CD4-positive, CD25-positive, alpha-beta regulatory T cell (primary cell): ENCODE results near the gene TTC31. TPM values are rescaled to one million over a fixed set of nuclear protein-coding genes. Genes with fewer than 3 reads are reported as not detected.
"Not testable (repeated sequence)": the region's sequence is repeated elsewhere in the genome, so short reads cannot be mapped to it uniquely, and the experiment has no call there.

Experiments
- ATAC-seq, 2 donors: fragments of 150-1000 bp; cut with Tn5 transposase; one replicate each; pipeline ENCODE4 v1.10.0; 2021; ENCODE audit warnings: low read depth in 2 of 2, moderate number of reproducible peaks in 2 of 2, moderate library complexity in 1 of 2
- DNase-seq, 3 donors: peaks; one replicate each; pipeline versions ENCODE4 v3.0.0 to v3.0.0-alpha.2; 2012 to 2022; ENCODE audit warnings: mixed read lengths in 1 of 3
- H3K27ac ChIP-seq: one replicate; pipeline ENCODE4 v1.7.0; 2013; ENCODE audit warnings: mild to moderate bottlenecking, low read length; ENCODE audit not compliant: insufficient read depth, poor library complexity, severe bottlenecking
- H3K27me3 ChIP-seq: one replicate; pipeline ENCODE4 v1.7.0; 2013; ENCODE audit warnings: low read length; ENCODE audit not compliant: control insufficient read depth, insufficient read depth
- H3K36me3 ChIP-seq: one replicate; pipeline ENCODE4 v1.7.0; 2013; ENCODE audit warnings: mild to moderate bottlenecking, low read length, moderate library complexity; ENCODE audit not compliant: control insufficient read depth, insufficient read depth
- H3K4me1 ChIP-seq: 2 replicates; pipeline ENCODE4 v1.7.0; 2013; ENCODE audit warnings: mild to moderate bottlenecking, low read length; ENCODE audit not compliant: insufficient read depth, control insufficient read depth, poor library complexity, severe bottlenecking
- H3K4me3 ChIP-seq: one replicate; pipeline ENCODE4 v1.7.0; 2013; ENCODE audit warnings: low read depth, mild to moderate bottlenecking, low read length, moderate library complexity
- H3K9me3 ChIP-seq, 2 experiments: 1 replicate in 1 of 2; 2 replicates in 1 of 2; pipeline ENCODE4 v1.7.0; 2013; ENCODE audit warnings: low read length in 2 of 2, mild to moderate bottlenecking in 1 of 2, moderate library complexity in 1 of 2; ENCODE audit not compliant: control insufficient read depth in 2 of 2
- H3K27ac Mint-ChIP-seq, 3 donors: one replicate each; pipeline ENCODE4 v1.8.0; 2020 to 2022; ENCODE audit warnings: mild to moderate bottlenecking in 3 of 3, mixed read lengths in 3 of 3, moderate library complexity in 2 of 3
- H3K27me3 Mint-ChIP-seq: one replicate; pipeline ENCODE4 v1.8.0; 2022; ENCODE audit warnings: mild to moderate bottlenecking, mixed read lengths
- H3K36me3 Mint-ChIP-seq: one replicate; pipeline ENCODE4 v1.8.0; 2020; ENCODE audit warnings: mixed read lengths
- H3K4me1 Mint-ChIP-seq, 4 donors: one replicate each; pipeline ENCODE4 v1.8.0; 2020 to 2022; ENCODE audit warnings: mixed read lengths in 4 of 4, mild to moderate bottlenecking in 1 of 4
- H3K4me3 Mint-ChIP-seq, 4 donors: one replicate each; pipeline ENCODE4 v1.8.0; 2020 to 2022; ENCODE audit warnings: mild to moderate bottlenecking in 4 of 4, mixed read lengths in 4 of 4, moderate library complexity in 3 of 4
- H3K9me3 Mint-ChIP-seq, 7 donors: one replicate each; pipeline ENCODE4 v1.8.0; 2020 to 2022; ENCODE audit warnings: mixed read lengths in 7 of 7, mild to moderate bottlenecking in 3 of 7, moderate library complexity in 2 of 7
- polyA plus RNA-seq, 4 donors: library from polyadenylated mRNA; unstranded; fragments of 300-500 nt; fragmentation: Illumina TruSeq; gene quantifications; one replicate each; pipeline ENCODE4 v1.2.3, GENCODE V29; 2021
- total RNA-seq: library from RNA; stranded (reverse); gene quantifications from one replicate; pipeline ENCODE4 v1.2.3, GENCODE V29; 2022

The TTC31 gene
- total and polyA plus RNA-seq, 5 donors from 2014 or later = 21.7 to 38.7 (median 23.4) TPM

GRCh38 chr2:74481961-74482800 is 700 bp upstream of the TTC31 start:
- peaks cover 22% of the 10 kb centered on the region for H3K4me1 ChIP-seq
- DNase-seq (peak; percentile 26 to 72 (median 43)), ATAC-seq (peak; percentile 27 to 35)
- peak overlapping the region; percentile 94 for H3K4me3 ChIP-seq
- peak overlapping the region; percentile 91 for H3K27ac ChIP-seq
- Mint-ChIP-seq H3K36me3 (peaks cover 23% of the 10 kb centered on the region), H3K4me3 (peak overlapping the region; percentile 98 to 100 (median 100)), H3K9me3 (no peaks in the 10 kb centered on the region), H3K27ac (peak overlapping the region; percentile 90 to 100 (median 99)), H3K4me1 (peaks cover 0 to 53% (median 27%) of the 10 kb centered on the region in 4 donors), H3K27me3 (no peaks in the 10 kb centered on the region)
- no peaks in the 10 kb centered on the region for H3K9me3 ChIP-seq
- H3K27me3 ChIP-seq = no peaks in the 10 kb centered on the region
- H3K36me3 ChIP-seq = peaks cover 24% of the 10 kb centered on the region

DNA sequence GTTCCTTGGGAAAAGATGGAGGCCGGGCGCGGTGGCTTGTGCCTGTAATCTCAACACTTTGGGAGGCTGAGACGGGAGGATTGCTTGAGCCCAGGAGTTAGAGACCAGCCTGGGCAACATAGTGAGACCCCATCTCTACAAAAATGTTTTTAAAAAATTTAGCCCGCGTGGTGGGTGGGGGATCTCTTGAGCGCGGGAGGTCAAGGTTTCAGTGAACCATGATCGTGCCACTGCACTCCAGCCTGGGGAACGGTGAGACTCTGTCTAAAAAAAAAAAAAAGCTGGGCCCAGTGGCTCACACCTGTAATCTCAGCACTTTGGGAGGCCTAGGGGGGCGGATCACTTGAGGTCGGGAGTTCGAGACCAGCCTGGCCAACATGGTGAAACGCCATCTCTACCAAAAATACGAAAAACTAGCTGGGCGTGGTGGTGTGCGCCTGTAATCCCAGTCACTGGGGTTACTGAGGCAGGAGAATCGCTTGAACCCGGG is 839 bp downstream of the TTC31 start:
- peak overlapping the region; percentile 91 for H3K27ac ChIP-seq
- not testable (repeated sequence) for ATAC-seq, DNase-seq, H3K9me3 ChIP-seq, H3K9me3 Mint-ChIP-seq, H3K27me3 ChIP-seq, H3K27me3 Mint-ChIP-seq
- H3K36me3 Mint-ChIP-seq = peaks cover 18% of the 10 kb centered on the region
- peak overlapping the region; percentile 98 to 100 (median 100) for H3K4me3 Mint-ChIP-seq
- peaks cover 22% of the 10 kb centered on the region for H3K4me1 ChIP-seq
- peaks cover 0 to 53% (median 25%) of the 10 kb centered on the region in 4 donors for H3K4me1 Mint-ChIP-seq
- H3K4me3 ChIP-seq = peak overlapping the region; percentile 94
- H3K36me3 ChIP-seq = peaks cover 26% of the 10 kb centered on the region
- peak overlapping the region; percentile 90 to 100 (median 99) for H3K27ac Mint-ChIP-seq

- peaks cover 36% of the 10 kb centered on the region for H3K36me3 ChIP-seq
- Mint-ChIP-seq H3K4me3 (peak overlapping the region in 1 of 4 donors; percentile 61), H3K27ac (no peak overlapping the region), H3K9me3 (peaks cover 0 to 2% (median 0%) of the 10 kb centered on the region in 7 donors), H3K36me3 (peaks cover 30% of the 10 kb centered on the region), H3K4me1 (peaks cover 0 to 37% (median 19%) of the 10 kb centered on the region in 4 donors), H3K27me3 (no peaks in the 10 kb centered on the region)
- peaks cover 15% of the 10 kb centered on the region for H3K4me1 ChIP-seq
- ATAC-seq (no peak), DNase-seq (no peak)
- no peaks in the 10 kb centered on the region for H3K27me3 ChIP-seq
- no peak overlapping the region for H3K4me3 ChIP-seq
- H3K27ac ChIP-seq = no peak overlapping the region
- H3K9me3 ChIP-seq = no peaks in the 10 kb centered on the region
Measured at GRCh38 chr2:74486141-74486540, 3.3 kb downstream of the TTC31 start.

- Histone ChIP-seq H3K9me3 (no peaks in the 10 kb centered on the region), H3K27ac (no peak overlapping the region), H3K4me1 (no peaks in the 10 kb centered on the region), H3K36me3 (peaks cover 60% of the 10 kb centered on the region), H3K27me3 (no peaks in the 10 kb centered on the region), H3K4me3 (no peak overlapping the region)
- ATAC-seq (no peak), DNase-seq (no peak)
- H3K27ac Mint-ChIP-seq = no peak overlapping the region
- no peaks in the 10 kb centered on the region for H3K27me3 Mint-ChIP-seq
- H3K36me3 Mint-ChIP-seq = peaks cover 36% of the 10 kb centered on the region
- no peak overlapping the region for H3K4me3 Mint-ChIP-seq
- H3K9me3 Mint-ChIP-seq = peaks cover 0 to 2% (median 0%) of the 10 kb centered on the region in 7 donors
- H3K4me1 Mint-ChIP-seq = peaks cover 0 to 17% (median 7%) of the 10 kb centered on the region in 4 donors
Measured at GRCh38 chr2:74488643-74489481, 6.0 kb downstream of the TTC31 start.

DNA sequence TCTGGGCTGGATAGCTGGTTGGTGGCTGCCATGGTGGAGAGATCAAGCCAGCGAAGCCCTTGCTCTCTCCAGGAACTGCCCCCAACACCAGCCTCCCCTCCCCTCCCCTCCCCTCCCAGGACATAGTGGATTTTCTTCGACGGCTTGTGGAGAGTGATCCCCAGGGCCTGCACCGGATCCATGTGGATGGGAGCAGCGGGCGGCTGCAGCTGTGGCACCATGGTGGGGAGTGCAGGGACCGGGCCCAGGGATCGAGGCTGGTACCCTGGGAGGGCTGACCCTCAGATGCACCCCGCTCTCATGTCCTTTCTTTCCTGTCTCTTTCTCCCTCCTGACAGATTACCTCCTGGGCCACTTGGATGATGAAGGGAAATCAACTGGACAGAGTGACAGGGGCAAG is 7.0 kb downstream of the TTC31 start:
- ATAC-seq (no peak), DNase-seq (no peak)
- H3K4me3 ChIP-seq = no peak overlapping the region
- Mint-ChIP-seq H3K9me3 (peaks cover 0 to 2% (median 0%) of the 10 kb centered on the region in 7 donors), H3K4me1 (peaks cover 0 to 13% (median 7%) of the 10 kb centered on the region in 4 donors), H3K27ac (no peak overlapping the region), H3K36me3 (peaks cover 42% of the 10 kb centered on the region), H3K4me3 (no peak overlapping the region), H3K27me3 (no peaks in the 10 kb centered on the region)
- no peaks in the 10 kb centered on the region for H3K4me1 ChIP-seq
- H3K27me3 ChIP-seq = no peaks in the 10 kb centered on the region
- peaks cover 59% of the 10 kb centered on the region for H3K36me3 ChIP-seq
- H3K9me3 ChIP-seq = no peaks in the 10 kb centered on the region
- H3K27ac ChIP-seq = no peak overlapping the region

DNA sequence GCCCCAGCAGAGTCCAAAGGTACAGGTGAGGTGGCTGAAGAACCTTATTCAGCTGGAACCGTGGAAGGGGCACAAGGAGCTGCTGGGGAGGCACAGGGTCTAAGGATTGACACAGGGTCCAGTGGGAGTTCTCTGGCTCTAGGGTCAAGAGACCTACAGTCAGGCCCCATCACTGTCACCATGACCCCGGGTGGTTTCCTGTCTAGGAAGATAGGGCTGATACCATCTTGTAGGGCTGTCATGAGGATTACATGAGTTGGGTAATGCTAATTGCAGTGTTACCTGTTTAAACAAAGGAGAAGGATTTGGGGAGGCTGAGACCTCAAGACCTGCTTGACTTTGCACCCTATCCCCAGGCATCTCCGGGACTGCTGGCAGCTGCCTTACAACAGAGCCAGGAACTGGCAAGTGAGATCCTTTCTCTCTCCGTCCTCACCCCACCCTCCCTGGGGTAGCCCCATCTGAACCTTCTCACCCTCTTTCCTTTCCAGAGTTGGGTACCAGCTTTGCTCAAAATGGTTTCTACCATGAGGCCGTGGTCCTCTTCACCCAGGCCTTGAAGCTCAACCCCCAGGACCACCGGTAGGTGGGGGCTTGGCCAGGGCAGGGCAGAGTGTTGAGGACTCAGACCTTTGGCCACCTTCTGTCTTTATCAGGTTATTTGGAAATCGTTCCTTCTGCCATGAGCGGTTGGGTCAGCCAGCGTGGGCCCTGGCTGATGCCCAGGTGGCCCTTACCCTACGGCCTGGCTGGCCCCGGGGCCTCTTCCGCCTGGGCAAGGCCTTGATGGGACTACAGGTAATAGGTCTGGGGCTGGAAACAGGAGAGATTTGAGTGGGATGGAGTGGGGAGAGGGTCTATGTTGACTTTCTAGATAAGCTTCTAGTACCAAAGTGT is 9.0 kb downstream of the TTC31 start:
- peaks cover 43% of the 10 kb centered on the region for H3K36me3 Mint-ChIP-seq
- H3K27me3 Mint-ChIP-seq = no peaks in the 10 kb centered on the region
- no peak overlapping the region for H3K27ac Mint-ChIP-seq
- peaks cover 0 to 2% (median 0%) of the 10 kb centered on the region in 7 donors for H3K9me3 Mint-ChIP-seq
- Histone ChIP-seq H3K27ac (no peak overlapping the region), H3K36me3 (peaks cover 47% of the 10 kb centered on the region), H3K9me3 (no peaks in the 10 kb centered on the region), H3K4me1 (no peaks in the 10 kb centered on the region), H3K4me3 (no peak overlapping the region), H3K27me3 (no peaks in the 10 kb centered on the region)
- ATAC-seq = no peak
- no peak for DNase-seq
- H3K4me3 Mint-ChIP-seq = no peak overlapping the region
- H3K4me1 Mint-ChIP-seq = peaks cover 0 to 7% (median 3%) of the 10 kb centered on the region in 4 donors

DNA sequence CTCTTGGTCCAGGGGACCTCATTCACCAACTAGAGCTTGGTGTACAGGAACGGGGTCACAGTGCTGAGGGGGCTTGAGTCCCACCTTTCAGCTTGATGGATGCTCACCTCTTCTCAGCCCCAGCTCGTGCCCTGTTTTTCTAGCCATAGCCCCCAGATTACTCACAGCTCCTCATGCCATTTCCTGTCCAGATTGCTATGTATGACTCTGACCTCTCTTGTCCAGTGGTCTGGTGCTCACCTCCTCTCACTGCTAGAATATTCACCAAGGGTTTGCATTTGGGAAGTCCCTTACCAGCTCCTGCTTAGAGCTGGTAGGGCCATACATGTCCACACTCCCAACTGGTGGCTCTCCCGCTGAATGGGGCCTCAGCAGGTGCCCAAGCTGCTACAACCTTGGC is 10.7 kb downstream of the TTC31 start:
- H3K9me3 Mint-ChIP-seq = peaks cover 0 to 2% (median 0%) of the 10 kb centered on the region in 7 donors
- DNase-seq (no peak), ATAC-seq (no peak)
- H3K36me3 ChIP-seq = peaks cover 42% of the 10 kb centered on the region
- H3K4me1 Mint-ChIP-seq = peaks cover 0 to 16% (median 9%) of the 10 kb centered on the region in 4 donors
- no peak overlapping the region for H3K4me3 ChIP-seq
- H3K27ac Mint-ChIP-seq = peak overlapping the region in 2 of 3 donors; percentile 39 to 64
- peaks cover 11% of the 10 kb centered on the region for H3K4me1 ChIP-seq
- peaks cover 7% of the 10 kb centered on the region for H3K27me3 Mint-ChIP-seq
- H3K9me3 ChIP-seq = no peaks in the 10 kb centered on the region
- H3K36me3 Mint-ChIP-seq = peaks cover 42% of the 10 kb centered on the region
- H3K4me3 Mint-ChIP-seq = no peak overlapping the region
- H3K27me3 ChIP-seq = no peaks in the 10 kb centered on the region
- no peak overlapping the region for H3K27ac ChIP-seq
